Brain microvascular endothelial cell (primary cell): Measurements from ENCODE around the gene TCOF1.

ENCODE experiments used
- DNase-seq: peaks from one replicate; pipeline ENCODE4 v3.0.0-alpha.2; 2020
- H3K27ac ChIP-seq: fragments of 250-450 bp; sonication (Bioruptor Pico); 2 replicates; pipeline ENCODE4 v1.5.1; 2020; ENCODE audit warnings: mild to moderate bottlenecking, moderate library complexity
- H3K27me3 ChIP-seq: fragments of 250-450 bp; sonication (Bioruptor Pico); replicated peaks from 2 replicates; pipeline ENCODE4 v1.5.1; 2020; ENCODE audit warnings: mild to moderate bottlenecking
- H3K36me3 ChIP-seq: fragments of 250-450 bp; sonication (Bioruptor Pico); replicated peaks from 2 replicates; pipeline ENCODE4 v1.5.1; 2020; ENCODE audit warnings: mild to moderate bottlenecking
- H3K4me3 ChIP-seq: 2 replicates; pipeline ENCODE4 v1.5.1; 2011; ENCODE audit warnings: low read depth, mild to moderate bottlenecking, control low read depth, low read length, moderate library complexity
- CTCF ChIP-seq: IDR thresholded peaks from 2 replicates; pipeline ENCODE4 v1.5.1; 2011; ENCODE audit warnings: low read depth, mild to moderate bottlenecking, moderate library complexity, low read length, control low read depth, inconsistent platforms; ENCODE audit errors: missing control alignments
- in situ Hi-C: cut with HindIII; loops from 2 replicates; pipeline ENCODE4 v1.10.0; 2017; ENCODE audit warnings: low sequenced_read_pairs, low pct_ligation_motif_present

The TCOF1 gene

GRCh38 chr5:150321211-150321610 is 36.3 kb upstream of the TCOF1 start:
- no peaks in the 10 kb centered on the region for H3K36me3 ChIP-seq
- no peak overlapping the region for H3K27ac ChIP-seq
- in situ Hi-C loops: no loop called here
- no peaks in the 10 kb centered on the region for H3K27me3 ChIP-seq
- no peak overlapping the region for H3K4me3 ChIP-seq
- no peak for DNase-seq
- TF ChIP-seq CTCF: no peak

GRCh38 chr5:150321784-150322183 is 35.7 kb upstream of the TCOF1 start:
- in situ Hi-C loops: no loop called here

GRCh38 chr5:150322202-150322601 is 35.3 kb upstream of the TCOF1 start:
- no peak for TF ChIP-seq CTCF
- no peak overlapping the region for H3K4me3 ChIP-seq
- H3K36me3 ChIP-seq: no peaks in the 10 kb centered on the region
- in situ Hi-C loops: no loop called here
- peak; percentile 63 for DNase-seq
- H3K27ac ChIP-seq: no peak overlapping the region
- H3K27me3 ChIP-seq: no peaks in the 10 kb centered on the region

More at GRCh38 chr5:150321784-150322183, 35.7 kb upstream of the TCOF1 start:
- H3K36me3 ChIP-seq: no peaks in the 10 kb centered on the region
- H3K27me3 ChIP-seq: no peaks in the 10 kb centered on the region
- no peak overlapping the region for H3K27ac ChIP-seq
- no peak for TF ChIP-seq CTCF
- H3K4me3 ChIP-seq: no peak overlapping the region
- DNase-seq: no peak

GRCh38 chr5:150323092-150323491 is 34.4 kb upstream of the TCOF1 start:
- DNase-seq: no peak
- TF ChIP-seq CTCF: no peak
- Histone ChIP-seq H3K36me3 (no peaks in the 10 kb centered on the region), H3K4me3 (no peak overlapping the region), H3K27ac (no peak overlapping the region), H3K27me3 (no peaks in the 10 kb centered on the region)
- in situ Hi-C loops: no loop called here

- in situ Hi-C loops: no loop called here
- no peak for TF ChIP-seq CTCF
These were observed 33.7 kb upstream of the TCOF1 start for GRCh38 chr5:150323819-150324218.

GRCh38 chr5:150325426-150325825 is 32.1 kb upstream of the TCOF1 start:
- no peaks in the 10 kb centered on the region for H3K36me3 ChIP-seq
- in situ Hi-C loops: no loop called here
- DNase-seq: no peak
- H3K4me3 ChIP-seq: no peak overlapping the region
- TF ChIP-seq CTCF: no peak
- no peak overlapping the region for H3K27ac ChIP-seq
- H3K27me3 ChIP-seq: no peaks in the 10 kb centered on the region

More at GRCh38 chr5:150323819-150324218, 33.7 kb upstream of the TCOF1 start:
- H3K27ac ChIP-seq: no peak overlapping the region
- H3K27me3 ChIP-seq: no peaks in the 10 kb centered on the region
- H3K4me3 ChIP-seq: no peak overlapping the region
- no peaks in the 10 kb centered on the region for H3K36me3 ChIP-seq
- no peak for DNase-seq
